Measurements from ENCODE around the gene GRID2. TPM values are rescaled to one million over a fixed set of nuclear protein-coding genes. Genes with fewer than 3 reads are reported as not detected.

The GRID2 gene
- total RNA-seq, 6 donors from 2014 or later = 0.76 TPM; not detected in 5

DNA sequence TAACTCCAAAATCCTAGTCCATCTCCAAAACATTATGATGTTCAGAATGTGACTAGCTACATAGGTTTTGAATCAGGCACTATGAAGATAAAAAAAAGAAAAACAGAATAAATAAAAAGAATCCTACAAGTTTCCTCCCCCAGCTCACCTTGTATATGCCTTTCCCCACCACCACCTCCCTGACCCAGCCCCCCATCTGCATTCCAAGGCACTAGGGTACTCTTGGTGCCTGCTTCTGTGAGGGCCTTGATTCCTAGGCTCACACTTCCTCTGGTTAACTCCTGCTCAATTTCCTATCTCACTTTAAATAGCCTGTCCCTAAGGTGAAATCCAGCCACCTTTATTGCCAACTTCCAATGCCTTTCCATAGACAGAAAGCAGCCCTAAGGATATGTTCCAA, 1346.1 kb downstream of the GRID2 start:
- ATAC-seq (ENCODE audit: low FRiP score in 2 of 2) (no peak), DNase-seq (no peak)
- H3K27ac ChIP-seq = no peak overlapping the region
- no peaks in the 10 kb centered on the region for H3K36me3 ChIP-seq
- no peaks in the 10 kb centered on the region for H3K9me3 ChIP-seq
- no peak overlapping the region for H3K4me3 ChIP-seq
- no peaks in the 10 kb centered on the region for H3K4me1 ChIP-seq
- TF ChIP-seq POLR2A (IDR thresholded peaks at IDR 0.05) (no peak), POLR2AphosphoS5 (IDR thresholded peaks at IDR 0.05) (no peak), EP300 (IDR thresholded peaks at IDR 0.05) (no peak)
- TF ChIP-seq, protein P1, sequence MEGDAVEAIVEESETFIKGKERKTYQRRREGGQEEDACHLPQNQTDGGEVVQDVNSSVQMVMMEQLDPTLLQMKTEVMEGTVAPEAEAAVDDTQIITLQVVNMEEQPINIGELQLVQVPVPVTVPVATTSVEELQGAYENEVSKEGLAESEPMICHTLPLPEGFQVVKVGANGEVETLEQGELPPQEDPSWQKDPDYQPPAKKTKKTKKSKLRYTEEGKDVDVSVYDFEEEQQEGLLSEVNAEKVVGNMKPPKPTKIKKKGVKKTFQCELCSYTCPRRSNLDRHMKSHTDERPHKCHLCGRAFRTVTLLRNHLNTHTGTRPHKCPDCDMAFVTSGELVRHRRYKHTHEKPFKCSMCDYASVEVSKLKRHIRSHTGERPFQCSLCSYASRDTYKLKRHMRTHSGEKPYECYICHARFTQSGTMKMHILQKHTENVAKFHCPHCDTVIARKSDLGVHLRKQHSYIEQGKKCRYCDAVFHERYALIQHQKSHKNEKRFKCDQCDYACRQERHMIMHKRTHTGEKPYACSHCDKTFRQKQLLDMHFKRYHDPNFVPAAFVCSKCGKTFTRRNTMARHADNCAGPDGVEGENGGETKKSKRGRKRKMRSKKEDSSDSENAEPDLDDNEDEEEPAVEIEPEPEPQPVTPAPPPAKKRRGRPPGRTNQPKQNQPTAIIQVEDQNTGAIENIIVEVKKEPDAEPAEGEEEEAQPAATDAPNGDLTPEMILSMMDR (IDR thresholded peaks at IDR 0.05) = no peak
- no peaks in the 10 kb centered on the region for H3K27me3 ChIP-seq

DNA sequence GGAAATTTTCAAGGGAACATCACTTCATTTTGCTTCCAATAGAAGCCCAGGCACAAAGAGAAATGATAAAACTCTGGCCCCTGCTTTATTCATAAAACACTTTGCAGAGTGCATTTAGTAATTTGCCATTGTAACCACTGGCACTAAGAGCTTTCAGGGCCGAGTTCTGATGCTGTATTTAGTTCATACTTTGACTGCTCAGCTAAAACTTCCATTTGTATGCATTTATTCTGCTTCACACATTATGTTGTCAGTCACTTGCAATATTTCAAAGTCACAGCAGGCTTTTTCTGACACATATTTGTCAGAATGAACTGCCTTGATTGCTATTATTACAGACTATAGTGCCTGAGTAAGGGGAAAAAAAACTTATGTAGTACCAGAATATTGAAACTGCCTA, 1350.4 kb downstream of the GRID2 start:
- TF ChIP-seq EP300 (IDR thresholded peaks at IDR 0.05) (no peak), POLR2AphosphoS5 (IDR thresholded peaks at IDR 0.05) (no peak), POLR2A (IDR thresholded peaks at IDR 0.05) (no peak)
- TF ChIP-seq, protein P1 (IDR thresholded peaks at IDR 0.05) = no peak
- H3K4me3 ChIP-seq = no peak overlapping the region
- no peaks in the 10 kb centered on the region for H3K36me3 ChIP-seq
- H3K27ac ChIP-seq = no peak overlapping the region
- ATAC-seq (ENCODE audit: low FRiP score in 2 of 2) = no peak
- 56 to 65% methylated on average over 1 of the region's 1 CpG for WGBS, 2 donors
- H3K9me3 ChIP-seq = no peaks in the 10 kb centered on the region
- H3K4me1 ChIP-seq = no peaks in the 10 kb centered on the region
- DNase-seq = no peak
- no peaks in the 10 kb centered on the region for H3K27me3 ChIP-seq

DNA sequence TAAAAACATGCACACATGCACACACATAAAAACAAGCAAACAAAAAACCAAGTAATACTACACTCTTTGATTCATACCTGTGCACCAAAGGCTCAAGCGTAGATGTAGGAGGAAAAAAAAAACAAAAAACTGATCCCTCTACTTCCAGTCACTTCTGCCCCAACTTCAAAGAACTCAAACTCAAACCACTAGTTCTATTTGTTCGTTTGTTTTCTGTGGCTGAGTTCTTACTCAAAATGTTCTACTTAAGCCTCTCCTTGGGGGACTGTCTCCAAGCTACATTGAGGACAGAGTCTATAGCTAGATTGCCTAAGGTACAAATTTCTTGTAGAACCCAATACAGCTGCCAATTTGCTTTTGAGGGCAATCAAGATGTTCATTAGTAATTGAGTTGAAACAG, 1353.8 kb downstream of the GRID2 start:
- no peak for ATAC-seq (ENCODE audit: low FRiP score in 2 of 2)
- Histone ChIP-seq H3K9me3 (no peaks in the 10 kb centered on the region), H3K36me3 (no peaks in the 10 kb centered on the region), H3K4me3 (no peak overlapping the region), H3K27ac (no peak overlapping the region), H3K4me1 (no peaks in the 10 kb centered on the region), H3K27me3 (no peaks in the 10 kb centered on the region)
- 77 to 80% methylated on average over 2 of the region's 2 CpGs for WGBS, 2 donors
- no peak for DNase-seq
- TF ChIP-seq, protein P1 (IDR thresholded peaks at IDR 0.05) = no peak

DNA sequence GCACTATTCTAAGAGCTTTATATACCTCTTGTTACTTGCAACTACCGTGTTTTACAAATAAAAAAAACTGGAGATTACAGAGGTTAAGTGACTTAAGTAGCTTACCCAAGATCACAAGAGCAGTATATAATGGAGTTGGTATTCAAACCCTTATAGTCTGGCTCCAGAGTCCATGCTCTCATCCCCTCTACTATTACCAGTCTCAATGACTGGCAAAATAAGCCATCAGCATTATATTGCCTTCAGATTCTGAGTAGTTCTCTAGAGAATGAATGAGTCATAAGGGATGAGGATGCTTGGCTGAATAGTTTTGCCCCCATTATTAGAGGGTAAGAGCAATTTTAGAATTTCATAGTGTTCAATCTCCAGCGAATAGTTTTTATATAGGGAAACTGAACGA, 1354.7 kb downstream of the GRID2 start:
- H3K36me3 ChIP-seq = no peaks in the 10 kb centered on the region
- no peak for DNase-seq
- H3K9me3 ChIP-seq = no peaks in the 10 kb centered on the region
- H3K27me3 ChIP-seq = no peaks in the 10 kb centered on the region
- TF ChIP-seq, protein P1 (IDR thresholded peaks at IDR 0.05) = no peak
- TF ChIP-seq POLR2A (IDR thresholded peaks at IDR 0.05) (no peak), POLR2AphosphoS5 (IDR thresholded peaks at IDR 0.05) (no peak), EP300 (IDR thresholded peaks at IDR 0.05) (no peak)
- ATAC-seq (ENCODE audit: low FRiP score in 2 of 2) = no peak
- no peak overlapping the region for H3K4me3 ChIP-seq
- no peaks in the 10 kb centered on the region for H3K4me1 ChIP-seq
- no peak overlapping the region for H3K27ac ChIP-seq
- 67 to 81% methylated on average over 3 of the region's 3 CpGs for WGBS, 2 donors

DNA sequence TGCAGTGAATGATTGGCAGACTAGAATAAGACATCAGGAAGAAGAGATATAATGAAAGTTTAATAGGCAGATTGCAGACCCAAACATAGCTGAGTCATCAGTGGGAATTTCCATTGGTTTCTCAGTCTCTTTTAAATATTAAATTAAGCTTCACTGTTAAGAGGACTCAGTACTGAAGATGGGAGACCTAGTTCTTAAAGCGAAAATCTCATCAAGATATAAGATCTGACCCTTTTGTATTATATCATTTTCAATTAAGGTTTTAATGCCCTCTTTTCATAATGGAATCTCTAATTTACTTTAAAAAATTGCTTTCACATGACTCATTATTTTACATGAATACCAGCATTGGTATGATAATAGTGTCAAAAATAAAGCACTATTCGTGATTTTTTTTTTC, 1355.9 kb downstream of the GRID2 start:
- no peaks in the 10 kb centered on the region for H3K9me3 ChIP-seq
- H3K36me3 ChIP-seq = no peaks in the 10 kb centered on the region
- DNase-seq (no peak), ATAC-seq (ENCODE audit: low FRiP score in 2 of 2) (no peak)
- H3K27me3 ChIP-seq = no peaks in the 10 kb centered on the region
- H3K27ac ChIP-seq = no peak overlapping the region
- 77 to 80% methylated on average over 2 of the region's 2 CpGs for whole genome bisulfite sequencing, 2 donors
- H3K4me3 ChIP-seq = no peak overlapping the region
- H3K4me1 ChIP-seq = no peaks in the 10 kb centered on the region
- no peak for TF ChIP-seq POLR2A (IDR thresholded peaks at IDR 0.05)
- no peak for TF ChIP-seq POLR2AphosphoS5 (IDR thresholded peaks at IDR 0.05)
- TF ChIP-seq, protein P1 (IDR thresholded peaks at IDR 0.05) = no peak
- no peak for TF ChIP-seq EP300 (IDR thresholded peaks at IDR 0.05)

Data from upper lobe of left lung (tissue), 6 donors.